ENCODE results near the gene SIGLEC1.
A peak's percentile ranks its signal among the peaks of the same experiment; 100 is the strongest.

SIGLEC1 gene

DNA sequence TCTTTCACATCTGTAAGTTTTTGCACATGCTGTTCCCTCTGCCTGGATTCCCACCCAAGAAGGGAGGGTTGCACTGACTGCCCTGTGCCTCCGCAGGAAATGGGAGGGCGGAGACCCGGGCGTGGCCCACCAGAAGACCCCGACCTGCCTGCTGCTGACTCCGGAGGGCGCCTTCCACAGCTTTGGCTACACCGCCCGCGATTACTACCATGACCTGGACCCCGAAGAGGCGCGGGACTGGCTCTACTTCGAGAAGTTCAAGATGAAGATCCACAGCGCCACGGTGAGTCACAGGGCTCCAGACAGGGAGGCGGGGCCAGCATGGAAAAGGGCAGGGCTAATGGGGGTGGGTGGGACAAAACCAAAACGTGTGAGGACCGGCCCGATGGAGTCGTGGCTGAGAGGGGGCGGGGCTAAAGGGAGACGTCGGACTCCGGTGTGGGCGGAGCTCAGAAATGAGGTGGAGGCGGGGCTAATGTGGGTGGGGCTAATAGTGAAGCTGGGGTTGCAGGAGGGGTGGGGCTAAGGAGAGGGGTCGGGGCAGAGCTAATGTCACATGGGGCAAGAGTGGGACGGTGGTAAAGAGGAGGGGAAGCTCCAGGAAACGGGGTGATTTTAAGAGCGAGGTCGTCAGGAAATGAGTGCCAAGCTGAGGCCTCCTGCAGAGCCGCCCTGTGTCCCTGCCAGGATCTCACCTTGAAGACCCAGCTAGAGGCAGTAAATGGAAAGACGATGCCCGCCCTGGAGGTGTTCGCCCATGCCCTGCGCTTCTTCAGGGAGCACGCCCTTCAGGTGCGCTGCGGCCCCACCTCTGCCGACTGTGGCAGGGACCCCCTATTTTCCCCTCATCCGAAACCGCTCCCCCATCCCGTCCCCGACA lies 32.6 kb upstream of the SIGLEC1 start:
- peak in 1 of 2 donors; percentile 50 for DNase-seq (ENCODE audit: low read depth in 2 of 2)

DNA sequence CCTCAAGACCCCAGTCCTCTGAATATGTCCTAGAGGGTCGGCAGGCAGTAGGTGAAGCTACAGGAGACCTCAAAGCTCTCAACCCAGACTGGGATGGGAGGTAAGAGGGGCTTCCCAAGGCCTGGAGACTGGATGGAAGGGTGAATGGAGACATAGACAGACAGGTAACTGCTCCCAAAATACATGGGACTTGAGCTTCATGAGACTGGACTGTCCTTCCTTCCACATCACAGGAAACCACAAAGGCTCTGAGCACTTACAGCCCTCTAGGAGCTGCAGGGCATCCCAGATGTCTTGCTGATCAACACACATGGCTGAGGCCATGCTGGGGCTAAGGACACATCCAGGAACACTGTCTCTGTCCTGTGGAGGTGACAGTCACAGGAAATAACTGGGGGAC lies 31.6 kb upstream of the SIGLEC1 start:
- no peak for DNase-seq (ENCODE audit: low read depth in 2 of 2)

DNA sequence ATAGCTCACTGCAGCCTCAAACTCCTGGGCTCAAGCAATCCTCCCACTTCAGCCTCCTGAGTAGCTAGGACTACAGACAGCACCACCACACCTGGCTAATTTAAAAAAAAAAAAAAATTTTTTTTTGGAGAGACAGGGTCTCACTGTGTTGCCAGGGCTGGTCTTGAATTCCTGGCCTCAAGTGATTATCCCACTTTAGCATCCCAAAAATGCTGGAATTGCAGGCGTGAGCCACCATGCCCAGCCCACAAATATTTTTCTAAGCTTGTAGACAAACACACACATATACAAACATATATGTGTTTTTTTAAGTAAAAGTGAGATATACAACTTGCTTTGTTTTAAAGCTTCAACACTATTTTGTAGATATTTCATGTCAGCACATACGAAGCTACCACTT lies 30.9 kb upstream of the SIGLEC1 start:
- no peak for DNase-seq (ENCODE audit: low read depth in 2 of 2)

DNA sequence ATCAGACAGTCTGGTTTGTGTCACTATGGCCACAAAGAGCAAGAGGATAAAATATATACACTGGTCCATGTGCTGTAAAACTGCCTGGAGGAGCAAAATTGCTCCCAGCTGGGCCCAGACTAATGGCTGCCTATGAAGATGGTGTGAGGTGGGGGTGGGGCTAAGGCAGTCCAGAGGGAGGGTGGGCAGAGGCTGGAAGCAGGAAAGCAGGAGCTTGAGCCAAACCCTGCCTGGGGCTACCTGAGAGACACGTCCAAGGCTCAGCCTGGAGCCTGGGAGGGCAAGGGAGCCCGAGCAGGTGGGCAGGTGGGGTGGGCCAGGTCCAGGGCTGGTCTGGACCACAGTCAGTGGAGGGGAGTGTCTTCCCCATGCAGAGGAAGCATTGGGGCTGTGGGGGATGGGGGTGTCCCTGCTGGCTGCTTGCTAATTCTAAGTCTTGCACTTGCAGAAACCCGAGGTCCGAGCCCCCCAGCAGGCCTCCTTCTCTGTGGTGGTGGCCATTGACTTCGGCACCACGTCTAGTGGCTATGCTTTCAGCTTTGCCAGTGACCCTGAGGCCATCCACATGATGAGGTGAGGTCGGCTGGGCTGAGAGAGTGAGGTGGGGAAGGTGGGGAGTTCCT lies 29.5 kb upstream of the SIGLEC1 start:
- no peak for DNase-seq (ENCODE audit: low read depth in 2 of 2)

DNA sequence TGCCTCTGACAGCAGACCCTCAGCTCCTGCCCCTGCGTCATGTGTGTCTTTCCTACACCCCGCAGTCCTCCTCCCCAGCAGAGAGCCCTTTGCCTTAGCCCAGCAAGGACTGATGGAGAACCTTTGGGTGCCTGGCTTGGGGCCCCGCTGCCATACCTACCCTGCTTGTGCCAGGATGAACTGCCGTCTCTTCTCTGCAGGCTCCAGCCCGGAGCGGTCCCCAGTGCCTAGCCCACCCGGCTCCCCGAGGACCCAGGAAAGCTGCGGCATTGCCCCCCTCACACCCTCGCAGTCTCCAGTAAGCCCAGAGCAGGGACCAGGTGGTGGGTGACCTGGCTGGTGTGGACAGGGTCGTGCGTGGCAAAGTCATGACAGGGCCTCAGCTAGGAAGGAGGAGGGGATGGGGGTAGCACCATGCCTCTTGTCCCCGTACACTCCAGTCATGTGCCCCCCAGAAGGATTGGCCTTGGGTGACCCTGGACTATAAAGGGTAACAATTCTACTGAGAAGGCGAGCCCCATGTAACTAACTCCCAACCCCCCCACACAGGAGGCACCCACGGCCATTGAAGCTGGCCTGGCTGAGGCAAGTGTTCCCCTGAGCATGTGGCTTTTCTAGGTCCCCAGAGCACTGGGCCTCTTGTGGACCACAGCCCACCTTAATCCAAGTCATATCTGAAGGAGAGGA lies 28.4 kb upstream of the SIGLEC1 start:
- DNase-seq (ENCODE audit: low read depth in 2 of 2), result no peak

DNA sequence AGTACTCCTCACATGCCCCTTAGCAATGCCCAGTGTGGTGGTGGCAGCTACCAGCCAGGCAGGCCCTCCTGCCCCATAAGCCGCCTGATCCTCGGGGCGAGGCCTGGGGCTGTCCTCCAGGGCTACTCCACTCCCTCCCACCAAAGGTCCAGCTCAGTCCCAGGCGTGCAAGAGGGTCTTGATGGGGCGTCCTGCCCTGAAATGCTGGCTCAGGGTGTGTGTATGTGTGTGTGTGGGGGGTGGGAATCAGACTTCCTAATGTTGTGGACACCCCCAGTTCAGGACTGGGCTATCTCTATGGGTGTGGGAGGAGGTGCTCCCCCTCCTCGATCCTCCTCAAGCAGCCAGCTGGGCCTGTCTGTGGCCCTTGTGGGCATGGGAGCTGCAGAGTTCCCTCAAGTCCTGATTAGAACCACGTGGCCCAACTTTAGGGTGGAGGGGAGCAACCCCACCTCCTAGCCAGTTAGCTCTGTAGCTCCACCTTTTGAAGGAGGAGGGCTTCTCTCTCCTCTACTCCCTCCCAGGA lies 27.6 kb upstream of the SIGLEC1 start:
- no peak for DNase-seq (ENCODE audit: low read depth in 2 of 2)

DNA sequence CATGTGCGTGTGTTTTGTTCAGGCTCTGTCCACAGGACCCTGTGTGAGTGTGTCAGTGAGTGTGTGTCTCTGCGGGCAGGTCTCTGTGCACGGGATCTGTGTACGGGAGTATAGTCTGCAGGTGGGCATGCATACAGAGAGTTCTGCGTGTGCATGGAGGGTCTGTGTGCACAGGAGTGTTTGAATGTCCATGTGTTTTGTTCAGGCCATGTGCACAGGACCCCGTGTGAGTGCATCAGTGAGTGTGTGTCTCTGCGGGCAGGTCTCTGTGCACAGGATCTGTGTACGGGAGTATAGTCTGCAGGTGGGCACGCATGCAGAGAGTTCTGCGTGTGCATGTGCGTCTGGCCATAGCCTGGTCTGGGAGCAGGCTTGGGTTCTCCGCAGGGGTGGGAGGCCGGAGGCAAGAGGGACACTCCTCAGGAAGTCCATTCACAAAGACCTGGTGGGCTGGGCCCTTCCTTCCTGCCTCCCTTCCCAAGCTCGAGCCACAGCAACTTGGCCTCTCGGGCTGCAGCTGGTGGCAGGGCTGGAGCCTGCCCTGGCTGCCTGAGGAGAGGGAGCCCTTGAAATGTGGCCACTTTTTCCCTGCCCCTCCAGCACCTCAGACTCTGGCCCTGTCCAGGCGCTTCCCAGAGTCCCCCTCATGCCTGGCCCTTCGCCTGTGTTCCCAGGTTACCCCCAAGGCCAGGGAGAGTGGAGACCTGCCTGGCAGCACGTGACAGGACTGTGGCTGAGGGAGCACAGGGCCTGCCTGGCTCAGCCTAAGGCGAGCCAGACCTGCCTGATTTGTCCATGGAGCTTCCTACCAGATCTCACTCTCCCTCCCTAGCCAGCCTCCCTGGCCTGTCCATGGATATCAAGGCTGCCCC lies 26.9 kb upstream of the SIGLEC1 start:
- DNase-seq (ENCODE audit: low read depth in 2 of 2), result no peak

DNA sequence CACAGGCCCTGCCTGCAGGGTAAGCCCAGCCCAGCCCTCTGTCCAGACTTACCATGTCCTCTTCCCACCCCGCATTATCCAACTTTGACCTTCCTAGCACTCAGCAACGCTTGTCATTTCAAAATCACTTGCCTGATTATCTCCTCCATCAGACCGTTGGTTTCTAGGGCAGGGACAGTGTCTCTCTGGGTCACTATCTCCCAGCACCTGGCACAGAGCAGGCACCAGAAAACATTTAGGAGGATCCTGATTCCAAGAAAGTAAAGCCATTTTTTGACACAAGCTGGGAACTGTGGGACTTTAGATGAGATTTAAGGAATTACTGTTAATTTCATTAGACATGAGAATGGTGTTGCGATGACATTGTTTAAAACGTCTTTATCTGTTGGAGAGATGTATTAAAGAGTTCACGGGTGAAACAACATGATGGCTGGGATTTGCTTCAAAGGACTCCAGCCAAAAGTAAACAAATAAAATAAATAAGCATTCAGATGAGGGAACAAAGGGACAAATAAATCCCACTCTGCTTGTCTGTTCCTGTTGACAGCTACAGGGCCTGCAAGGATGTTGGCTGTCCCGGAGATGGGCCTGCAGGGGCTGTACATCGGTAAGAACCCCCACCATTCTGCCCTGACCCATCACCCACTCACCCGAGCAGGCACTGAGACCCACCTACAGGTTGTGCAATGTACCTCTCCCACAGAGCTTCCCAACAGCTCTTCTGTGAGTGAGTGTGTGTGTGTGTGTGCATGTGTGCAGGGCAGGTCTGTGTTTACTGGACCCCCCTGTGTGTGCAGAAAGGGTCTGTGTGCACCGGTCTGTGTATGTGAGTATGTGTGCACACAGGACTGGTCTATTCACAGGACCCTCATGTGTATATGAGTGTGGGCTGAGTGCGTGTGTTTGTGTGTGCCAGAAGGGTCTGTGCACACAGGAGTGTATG lies 26.0 kb upstream of the SIGLEC1 start:
- DNase-seq (ENCODE audit: low read depth in 2 of 2), result no peak

DNA sequence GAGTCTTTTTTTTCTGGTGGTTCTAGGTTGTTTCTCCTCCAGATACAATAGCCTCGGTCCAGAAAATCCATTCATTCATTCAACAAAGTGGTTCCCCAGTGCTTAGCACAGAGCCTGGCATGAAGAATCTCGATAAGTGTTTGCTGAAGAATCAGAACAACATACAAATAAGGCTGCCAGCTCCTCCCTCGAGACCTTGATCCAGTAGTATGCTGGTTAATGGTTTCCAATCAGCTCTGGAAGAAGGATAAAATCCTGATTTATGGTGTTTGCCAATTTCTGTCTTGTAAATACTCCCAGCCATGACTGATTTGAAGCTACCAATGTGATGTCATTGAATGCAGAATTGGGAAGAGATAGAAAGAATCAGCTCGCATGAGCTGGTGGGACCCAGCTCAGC lies 23.4 kb upstream of the SIGLEC1 start:
- DNase-seq (ENCODE audit: low read depth in 2 of 2), result no peak

DNA sequence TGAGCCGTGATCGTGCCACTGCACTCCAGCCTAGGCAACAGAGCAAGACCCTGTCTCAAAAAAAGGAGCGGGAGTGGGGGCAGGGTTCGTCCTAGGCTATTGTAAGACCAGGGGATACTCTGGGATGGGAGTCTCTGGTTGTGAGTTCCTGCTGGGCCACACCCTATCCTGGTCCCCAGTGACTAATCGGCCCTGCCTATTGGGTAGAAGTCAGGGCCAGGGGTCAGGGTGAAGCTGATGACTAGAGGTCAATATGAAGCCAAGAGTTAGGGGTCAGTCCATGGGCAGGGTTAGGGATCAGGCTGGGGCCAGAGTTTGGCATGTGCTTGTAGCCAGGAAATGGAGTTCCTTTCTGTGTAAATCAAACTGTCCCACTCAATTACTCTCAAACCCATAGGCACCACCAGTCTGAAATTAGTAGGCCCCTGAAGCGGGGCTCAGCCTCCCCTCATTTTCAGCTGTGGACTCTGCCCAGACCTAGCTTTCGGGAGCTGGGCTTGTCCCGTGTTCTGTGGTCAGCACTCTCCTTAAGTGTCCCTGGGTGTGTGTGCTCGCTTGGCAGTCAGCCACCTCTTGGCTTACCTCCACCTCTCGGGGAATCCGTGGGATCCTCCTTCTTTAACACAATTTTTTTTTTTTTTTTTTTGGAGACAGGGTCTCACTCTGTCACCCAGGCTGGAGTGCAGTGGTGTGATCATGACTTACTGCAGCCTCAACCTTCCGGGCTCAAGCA lies 21.9 kb upstream of the SIGLEC1 start:
- DNase-seq (ENCODE audit: low read depth in 2 of 2), result no peak

DNA sequence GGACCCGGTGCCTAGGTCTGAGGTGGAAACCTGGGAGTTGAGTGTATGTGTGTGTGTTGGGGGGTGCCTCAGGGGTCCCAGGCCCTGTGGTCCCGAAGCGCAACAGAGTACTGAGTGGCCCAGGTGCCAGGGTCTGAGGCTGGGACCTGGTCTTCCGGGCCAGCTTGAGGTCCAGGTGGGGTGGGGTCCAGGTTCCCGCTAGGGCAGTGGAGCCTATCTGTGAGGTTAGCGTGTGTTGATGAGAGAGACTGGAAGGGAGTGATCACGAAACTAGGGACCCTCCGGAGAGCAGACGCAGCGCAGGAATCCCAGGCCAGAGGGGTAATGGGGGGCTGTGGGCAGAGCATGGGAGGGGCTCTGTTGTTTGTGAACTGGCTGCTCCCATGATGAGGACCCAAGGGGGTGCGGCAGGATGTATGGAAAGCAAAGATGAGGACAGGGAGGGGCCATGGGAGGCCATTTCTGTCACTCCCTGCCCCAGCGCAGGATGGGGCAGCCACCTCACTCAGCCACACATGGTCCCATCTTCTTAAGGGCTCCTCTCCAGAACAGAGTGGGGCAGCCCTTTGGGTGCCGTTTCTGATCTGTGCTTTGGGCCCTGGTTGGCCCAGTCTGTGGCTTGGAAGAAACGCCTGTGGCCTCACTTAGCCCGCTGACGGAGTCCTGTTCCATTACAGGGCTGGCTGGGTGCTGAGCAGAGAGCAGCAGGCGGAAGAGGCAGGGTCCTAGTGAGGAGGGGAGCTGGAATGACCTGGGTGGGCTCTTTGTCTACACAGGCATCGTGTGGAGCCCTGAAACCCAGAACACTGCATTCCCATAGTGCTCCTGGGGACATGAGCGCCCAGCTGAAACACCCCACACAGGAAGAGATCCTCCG lies 21.0 kb upstream of the SIGLEC1 start:
- DNase-seq (ENCODE audit: low read depth in 2 of 2), result no peak

DNA sequence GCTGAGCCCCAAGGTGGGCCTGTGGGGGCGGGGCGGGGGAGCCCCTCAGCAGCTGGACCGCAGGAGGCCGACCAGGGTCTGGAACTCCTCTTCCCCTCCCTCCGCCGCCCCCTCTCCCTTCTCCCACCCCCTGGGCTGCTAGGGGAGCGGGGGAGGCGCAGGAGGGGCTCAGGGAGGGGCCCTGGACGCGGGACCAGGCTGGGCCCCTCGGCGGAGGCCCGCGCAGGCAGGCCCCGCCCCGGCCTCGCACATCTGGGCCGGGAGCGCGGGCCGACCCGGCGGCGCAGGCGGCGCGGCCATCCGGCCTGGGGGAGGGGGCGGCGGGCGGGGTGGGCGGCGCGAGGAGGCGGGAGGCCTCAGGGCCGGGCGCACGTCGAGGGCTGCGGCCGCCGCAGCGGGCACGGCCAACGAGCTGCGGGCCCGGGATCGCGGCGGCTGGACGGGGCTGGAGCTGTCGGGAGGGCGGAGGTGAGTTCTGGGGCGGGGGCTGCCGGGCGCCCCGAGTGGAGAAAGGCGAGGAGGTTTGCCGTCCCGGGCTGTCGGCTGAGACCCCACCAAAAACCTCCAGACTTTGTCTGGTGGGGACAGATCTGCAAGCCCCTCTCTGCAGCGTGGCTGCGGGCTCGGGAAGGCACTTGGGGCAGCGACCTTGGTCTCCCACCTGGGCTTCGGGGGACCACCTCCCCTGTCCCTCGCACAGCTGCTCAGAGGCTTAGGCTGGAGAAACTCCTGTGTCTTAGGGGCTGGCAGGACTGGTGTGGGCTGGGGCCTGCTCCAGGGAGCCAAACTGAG lies 20.1 kb upstream of the SIGLEC1 start, which contains the start of gene HSPA12B:
TSS of gene HSPA12B (plus strand) at position 359 of the 792 bp plus-strand sequence. CDS start 5,990 bp downstream, outside the sequence.
- no peak for DNase-seq (ENCODE audit: low read depth in 2 of 2)

DNA sequence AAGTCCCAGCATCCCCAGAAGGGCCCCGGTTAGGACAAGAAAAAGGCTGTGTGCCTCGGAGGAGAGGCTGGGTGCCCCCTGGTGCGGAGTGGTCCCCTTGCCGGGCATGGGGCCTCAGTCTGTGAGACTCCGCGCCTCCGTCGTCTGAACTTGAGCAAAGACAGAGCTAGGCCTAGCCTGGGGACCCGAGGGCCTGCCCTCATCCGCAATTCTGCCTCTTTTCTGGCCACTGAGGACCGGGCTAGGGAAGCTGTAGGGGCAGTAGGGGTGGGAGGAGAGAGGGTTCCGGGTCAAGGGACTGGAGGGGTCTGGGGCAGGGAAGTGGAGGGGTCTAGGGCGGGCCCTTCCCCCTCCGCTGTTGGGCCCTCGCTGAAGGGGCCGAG lies 19.5 kb upstream of the SIGLEC1 start:
- no peak for DNase-seq (ENCODE audit: low read depth in 2 of 2)

DNA sequence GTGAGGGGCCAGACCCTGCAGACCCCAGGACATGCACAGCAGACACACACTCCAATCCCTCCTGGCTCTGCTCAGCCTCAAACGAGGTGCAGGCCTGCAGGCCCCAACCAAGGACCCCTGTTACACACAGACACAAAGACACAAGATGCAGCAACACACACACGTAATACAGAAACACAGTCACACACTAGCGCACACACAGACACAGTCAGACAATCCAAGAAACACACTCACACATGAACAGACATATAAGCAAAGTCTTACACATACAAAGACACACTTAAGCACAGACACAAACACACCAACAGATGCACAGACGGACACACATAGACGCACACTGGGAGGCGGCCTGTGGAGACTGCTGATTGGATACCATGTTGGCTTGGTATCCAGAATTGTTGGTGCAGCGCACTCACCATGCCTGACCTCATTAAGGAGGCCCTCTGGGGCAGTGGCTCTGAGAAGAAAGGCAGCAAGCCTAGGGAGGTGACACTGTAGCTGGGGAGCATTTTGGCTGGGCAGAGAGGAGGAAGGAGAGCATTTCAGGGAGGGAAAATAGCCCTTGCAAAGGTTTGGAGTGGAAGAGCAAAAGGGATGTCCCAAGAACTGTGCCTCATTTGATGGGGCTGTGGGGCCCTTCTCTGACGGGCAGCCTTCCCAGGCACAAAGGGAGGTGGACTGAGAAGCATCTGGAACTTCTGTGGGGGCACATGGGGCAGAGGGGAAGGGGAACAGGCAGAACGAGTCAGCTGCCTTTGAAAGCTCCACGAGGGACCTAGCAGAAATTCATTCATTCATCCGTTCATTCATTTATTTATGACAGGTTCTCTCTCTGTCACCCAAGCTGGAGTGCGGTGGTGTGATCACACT lies 18.6 kb upstream of the SIGLEC1 start:
- no peak for DNase-seq (ENCODE audit: low read depth in 2 of 2)

DNA sequence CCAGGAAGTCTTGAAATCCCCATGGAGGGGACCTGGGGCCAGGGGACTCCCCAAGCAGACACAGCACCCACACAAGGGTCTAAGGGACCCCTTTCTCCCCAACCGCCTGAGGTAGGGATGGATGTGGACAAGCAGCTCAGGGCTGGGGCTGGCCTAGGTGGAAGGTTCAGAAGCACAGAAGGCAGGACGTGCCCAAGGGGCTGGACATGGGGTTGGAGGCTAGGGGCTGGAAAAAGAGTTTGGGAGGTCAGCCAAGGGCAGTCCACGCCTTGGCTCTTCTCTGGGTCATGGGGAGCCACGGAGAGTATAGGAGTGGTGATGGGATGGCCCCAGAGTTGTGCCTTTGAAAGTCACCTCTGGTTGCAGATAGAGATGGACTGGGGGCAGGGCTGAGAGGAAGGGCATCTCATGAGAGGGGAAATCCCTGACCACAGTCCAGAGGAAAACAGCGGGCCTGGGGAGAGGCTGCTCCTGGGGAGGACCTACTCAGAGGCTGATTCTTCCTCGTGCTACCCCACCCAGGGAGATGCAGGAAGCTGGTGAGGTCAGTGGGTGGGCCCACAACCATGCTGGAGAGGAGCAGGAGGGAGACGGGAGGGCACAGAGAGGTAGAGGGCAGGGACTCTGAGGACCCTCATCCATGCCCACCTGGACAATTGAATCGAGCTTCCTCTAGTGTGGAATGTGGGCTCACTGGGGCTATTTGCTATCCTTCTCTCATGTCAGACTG lies 17.6 kb upstream of the SIGLEC1 start:
- DNase-seq (ENCODE audit: low read depth in 2 of 2), result no peak

DNA sequence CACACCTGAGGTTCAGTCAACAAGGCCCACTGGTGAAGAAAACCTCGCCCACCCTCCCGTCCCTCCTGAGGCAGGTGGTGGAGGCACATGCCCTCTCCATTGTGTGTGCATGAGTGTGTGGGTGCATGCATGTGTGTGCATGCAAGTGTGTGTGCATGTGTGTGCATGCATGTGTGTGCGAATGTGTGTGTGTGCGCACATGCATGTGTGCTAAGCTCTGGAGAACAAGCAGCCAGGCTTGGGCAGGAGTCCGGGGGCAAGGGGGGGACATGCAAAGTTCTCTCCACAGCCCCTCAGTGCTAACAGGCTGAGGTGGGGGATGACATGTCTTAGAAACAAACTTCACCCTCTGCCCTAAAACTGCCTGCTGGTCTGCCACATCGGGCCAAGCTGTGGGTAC lies 17.0 kb upstream of the SIGLEC1 start:
- DNase-seq (ENCODE audit: low read depth in 2 of 2), result no peak

Data from stimulated activated CD8-positive, alpha-beta memory T cell treated with anti-CD3 and anti-CD28 coated beads, Interleukin-2, amount 100 ng/mL, for 1 hour (primary cell).